Left colon (tissue), 2 donors: ENCODE results near the gene RPGRIP1L. TPM values are rescaled to one million over a fixed set of nuclear protein-coding genes. Genes with fewer than 3 reads are reported as not detected.

Experiments used
- ATAC-seq: fragments of 200-7000 bp; cut with Tn5 transposase; one replicate; pipeline ENCODE4 v1.9.1; 2020; ENCODE audit warnings: mild to moderate bottlenecking, moderate library complexity
- DNase-seq, 2 donors: peaks; one replicate each; pipeline ENCODE4 v3.0.0-alpha.2; 2020
- intact Hi-C, 2 donors: fragments of 100-400 bp; cut with DNase I in 1 of 2; cut with micrococcal nuclease in 1 of 2; formaldehyde crosslinking; loops; one replicate each; pipeline versions ENCODE4 v1.11.2 to v1.14.0; 2022; cut with DNase I, micrococcal nuclease
- total RNA-seq, 2 donors: library from RNA; stranded (reverse); fragmentation: NEBNext Ultra II Directional; extraction: Animal tissue kit (Norgen Biotek cat#: 25700); gene quantifications; one replicate each; pipeline ENCODE4 v1.2.1, GENCODE V29; 2021
- donor health status: DM: no; HTN: no; CAD: no.
- donor health status: DM: yes; HTN: yes; CAD: no.

The RPGRIP1L gene
- total RNA-seq, 2 donors from 2014 or later: 1.7 to 2.5 TPM

- ATAC-seq (no peak), DNase-seq (no peak)
- intact Hi-C loops: no loop called here
These were observed 127.4 kb downstream of the RPGRIP1L start for GRCh38 chr16:53576210-53576609.

- ATAC-seq (no peak), DNase-seq (no peak)
- intact Hi-C loops: no loop called here
These were observed 131.9 kb downstream of the RPGRIP1L start for GRCh38 chr16:53571763-53572162.

DNA sequence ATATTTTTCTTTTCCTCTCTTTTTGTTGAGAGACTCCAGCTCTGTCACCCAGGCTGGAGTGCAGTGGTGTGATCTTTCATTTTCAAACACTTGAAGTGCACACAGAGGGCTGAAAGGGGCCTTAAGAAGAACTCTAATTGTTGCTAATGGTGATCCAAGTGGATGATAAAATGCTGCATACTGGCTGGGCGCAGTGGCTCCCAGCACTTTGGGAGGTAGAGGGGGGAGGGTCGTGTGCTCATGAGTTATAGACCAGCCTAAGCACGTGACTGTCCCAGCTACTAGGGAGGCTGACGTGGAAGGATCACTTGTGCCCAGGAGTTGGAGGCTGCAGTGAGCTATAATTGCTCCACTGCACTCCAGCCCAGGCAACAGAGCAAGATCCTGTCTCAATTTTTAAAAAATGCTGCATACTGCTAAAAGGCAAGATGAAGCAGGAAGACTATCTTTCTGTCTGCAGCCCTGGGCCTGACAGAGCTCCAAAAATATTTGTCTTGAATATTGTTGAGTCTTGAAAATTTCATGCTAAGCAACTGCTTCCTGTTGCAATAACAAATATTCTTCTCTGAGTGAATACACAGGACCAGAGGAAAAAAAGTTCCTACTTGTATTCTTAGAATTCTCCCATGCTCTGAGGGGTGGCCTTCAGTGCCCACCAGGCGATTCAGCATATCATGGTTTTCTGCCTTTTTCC, 137.0 kb downstream of the RPGRIP1L start:
- intact Hi-C loops: no loop called here
- DNase-seq: no peak
- no peak for ATAC-seq

- ATAC-seq (no peak), DNase-seq (no peak)
- intact Hi-C loops: no loop called here
These were observed 138.3 kb downstream of the RPGRIP1L start for GRCh38 chr16:53565296-53565863.

DNA sequence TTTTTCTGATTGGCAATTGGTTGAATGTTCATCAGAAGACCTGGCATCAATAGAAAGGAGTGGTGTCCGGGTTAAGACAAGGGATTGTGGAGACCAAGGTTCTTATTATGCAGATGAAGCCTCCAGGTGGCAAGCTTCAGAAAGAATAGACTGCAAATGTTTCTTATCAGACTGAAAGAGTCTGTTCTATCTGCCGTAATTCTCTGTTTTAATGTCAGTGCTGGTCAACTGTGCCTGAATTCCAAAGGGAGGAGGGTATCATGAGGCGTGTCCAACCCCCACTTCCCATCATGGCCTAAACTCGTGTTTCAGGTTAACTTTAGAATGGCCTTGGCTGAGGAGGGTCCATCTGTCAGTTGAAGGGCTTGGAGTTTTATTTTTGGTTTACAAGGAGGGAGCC, 140.2 kb downstream of the RPGRIP1L start:
- DNase-seq: no peak
- intact Hi-C loops: no loop called here
- ATAC-seq: no peak

- intact Hi-C loops: no loop called here
These were observed 142.4 kb downstream of the RPGRIP1L start for GRCh38 chr16:53561101-53561888.

GRCh38 chr16:53559270-53559951, 144.2 kb downstream of the RPGRIP1L start:
- intact Hi-C loops: no loop called here
- ATAC-seq: no peak

More at GRCh38 chr16:53561101-53561888, 142.4 kb downstream of the RPGRIP1L start:
- no peak for ATAC-seq
- DNase-seq: no peak

DNA sequence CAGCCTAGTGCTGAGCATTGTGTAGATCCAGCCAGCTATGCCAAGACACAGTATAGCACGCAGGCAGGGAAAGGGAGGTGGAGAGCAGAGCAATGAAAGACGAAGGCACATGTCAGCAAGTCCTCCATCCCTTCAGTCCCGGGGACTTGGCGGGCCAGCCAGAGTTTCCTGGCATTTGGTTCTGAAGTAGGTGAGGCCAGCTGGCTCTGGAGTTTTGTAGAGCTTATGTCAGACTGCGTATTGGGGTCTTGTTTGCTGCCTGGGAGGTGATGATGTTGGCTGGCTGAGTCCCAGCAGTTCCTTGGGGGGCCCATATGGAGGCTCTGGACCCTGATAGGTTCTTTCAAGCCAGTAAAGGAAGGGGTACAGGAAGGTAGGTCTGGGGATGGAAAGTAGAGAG, 144.9 kb downstream of the RPGRIP1L start:
- ATAC-seq: no peak
- no peak for DNase-seq
- intact Hi-C loops: no loop called here

More at GRCh38 chr16:53559270-53559951, 144.2 kb downstream of the RPGRIP1L start:
- no peak for DNase-seq

- no peak for DNase-seq
- no peak for ATAC-seq
- intact Hi-C loops: no loop called here
These were observed 147.1 kb downstream of the RPGRIP1L start for GRCh38 chr16:53556521-53556920.

GRCh38 chr16:53549970-53550690, 153.5 kb downstream of the RPGRIP1L start:
- DNase-seq (peak in 1 of 2 donors; percentile 61), ATAC-seq (peak; percentile 97)
- intact Hi-C loops: no loop called here

Other genes starting within 250 kb of the RPGRIP1L start
- 10 to 100 TPM; 29.4 to 32.7 TPM for gene AKTIP, start 200.7 kb downstream of the RPGRIP1L start, total RNA-seq
- gene FTO, start 297 bp upstream of the RPGRIP1L start, total RNA-seq: 10 to 100 TPM; 38.6 to 40.8 TPM